Endodermal cell (in vitro differentiated cells): ENCODE results near the gene CD40. TPM values are rescaled to one million over a fixed set of nuclear protein-coding genes. Genes with fewer than 3 reads are reported as not detected.

Experiments
- DNase-seq: peaks from one replicate; pipeline ENCODE4 v3.0.0-alpha.2; 2017
- H3K27ac ChIP-seq: 2 replicates; pipeline ENCODE4 v1.5.1; 2013; ENCODE audit warnings: mild to moderate bottlenecking, low read depth, low read length, moderate library complexity
- H3K27me3 ChIP-seq: 2 replicates; pipeline ENCODE4 v1.6.1; 2013; ENCODE audit warnings: mild to moderate bottlenecking, low read length, moderate library complexity; ENCODE audit not compliant: insufficient read depth, control insufficient read depth, poor library complexity, severe bottlenecking
- H3K36me3 ChIP-seq: 2 replicates; pipeline ENCODE4 v1.7.0; 2013; ENCODE audit warnings: mild to moderate bottlenecking, low read length, moderate library complexity; ENCODE audit not compliant: control insufficient read depth, insufficient read depth
- H3K4me1 ChIP-seq: one replicate; pipeline ENCODE4 v1.7.0; 2013; ENCODE audit warnings: low read length; ENCODE audit not compliant: control insufficient read depth, insufficient read depth
- H3K4me3 ChIP-seq: 2 replicates; pipeline ENCODE4 v1.5.1; 2013; ENCODE audit warnings: mild to moderate bottlenecking, low read length, moderate library complexity
- H3K9ac ChIP-seq: 2 replicates; pipeline ENCODE4 v1.6.1; 2013; ENCODE audit warnings: mild to moderate bottlenecking, low read length, moderate library complexity; ENCODE audit not compliant: poor library complexity, severe bottlenecking; ENCODE audit errors: extremely low read depth
- H3K9me3 ChIP-seq: 2 replicates; pipeline ENCODE4 v1.6.1; 2013; ENCODE audit warnings: mild to moderate bottlenecking, low read length, moderate library complexity; ENCODE audit not compliant: control insufficient read depth
- H3K27ac Mint-ChIP-seq: 2 replicates; pipeline ENCODE4 v1.8.0; 2020; ENCODE audit warnings: mixed read lengths
- H3K27me3 Mint-ChIP-seq: 2 replicates; pipeline ENCODE4 v1.8.0; 2021; ENCODE audit warnings: mild to moderate bottlenecking, mixed read lengths; ENCODE audit not compliant: insufficient read depth
- H3K36me3 Mint-ChIP-seq: 2 replicates; pipeline ENCODE4 v1.8.0; 2020; ENCODE audit warnings: low read depth, mixed read lengths
- H3K4me1 Mint-ChIP-seq: 2 replicates; pipeline ENCODE4 v1.8.0; 2020; ENCODE audit warnings: mixed read lengths
- H3K4me3 Mint-ChIP-seq: 2 replicates; pipeline ENCODE4 v1.8.0; 2020; ENCODE audit warnings: mild to moderate bottlenecking, moderate library complexity, mixed read lengths
- H3K9me3 Mint-ChIP-seq: 2 replicates; pipeline ENCODE4 v1.8.0; 2020; ENCODE audit warnings: mild to moderate bottlenecking, mixed read lengths
- WGBS, 2 experiments: methylation state at CpG; one replicate each; pipeline versions ENCODE4 v1.1.5 to v1.1.7; 2013; ENCODE audit warnings: missing lambda C conversion rate in 2 of 2, mixed read lengths in 1 of 2; ENCODE audit not compliant: insufficient coverage in 1 of 2, insufficient read length in 1 of 2; 5-methylcytosine and 5-hydroxymethylcytosine counted together
- total RNA-seq, 2 donors: library from RNA; stranded (reverse); fragmentation: NEBNext Ultra II Directional in 1 of 2; extraction: Animal tissue kit (Norgen Biotek cat#: 25700) in 1 of 2; gene quantifications; 2 replicates in 1 of 2; 3 replicates in 1 of 2; pipeline ENCODE4 v1.2.1, GENCODE V29; 2021
- TF ChIP-seq, protein P1 (sequence below): fragments of 200-600 bp; sonication (generic); conservative IDR thresholded peaks from 2 replicates; pipeline ENCODE4 v1.5.0; 2021; ENCODE audit warnings: antibody characterized with exemption, mild to moderate bottlenecking

CD40 gene
- total RNA-seq, 2 donors from 2014 or later: 9.0 to 16.4 TPM

GRCh38 chr20:46130534-46130933 lies 12.4 kb downstream of the CD40 start:
- no peak overlapping the region for H3K9ac ChIP-seq
- H3K27ac ChIP-seq: no peak overlapping the region
- DNase-seq: no peak
- no peaks in the 10 kb centered on the region for H3K4me1 Mint-ChIP-seq
- no peaks in the 10 kb centered on the region for H3K36me3 ChIP-seq
- H3K27me3 Mint-ChIP-seq: peaks cover 38% of the 10 kb centered on the region
- H3K9me3 ChIP-seq: no peaks in the 10 kb centered on the region
- H3K4me3 ChIP-seq: no peak overlapping the region
- H3K4me3 Mint-ChIP-seq: no peak overlapping the region
- no peaks in the 10 kb centered on the region for H3K9me3 Mint-ChIP-seq
- H3K27ac Mint-ChIP-seq: no peak overlapping the region
- 89 to 92% methylated on average over 2 to 4 of the region's 4 CpGs for WGBS, 2 experiments
- H3K36me3 Mint-ChIP-seq: peaks cover 3% of the 10 kb centered on the region
- H3K4me1 ChIP-seq: no peaks in the 10 kb centered on the region
- H3K27me3 ChIP-seq: peaks cover 39% of the 10 kb centered on the region
- TF ChIP-seq, protein P1, sequence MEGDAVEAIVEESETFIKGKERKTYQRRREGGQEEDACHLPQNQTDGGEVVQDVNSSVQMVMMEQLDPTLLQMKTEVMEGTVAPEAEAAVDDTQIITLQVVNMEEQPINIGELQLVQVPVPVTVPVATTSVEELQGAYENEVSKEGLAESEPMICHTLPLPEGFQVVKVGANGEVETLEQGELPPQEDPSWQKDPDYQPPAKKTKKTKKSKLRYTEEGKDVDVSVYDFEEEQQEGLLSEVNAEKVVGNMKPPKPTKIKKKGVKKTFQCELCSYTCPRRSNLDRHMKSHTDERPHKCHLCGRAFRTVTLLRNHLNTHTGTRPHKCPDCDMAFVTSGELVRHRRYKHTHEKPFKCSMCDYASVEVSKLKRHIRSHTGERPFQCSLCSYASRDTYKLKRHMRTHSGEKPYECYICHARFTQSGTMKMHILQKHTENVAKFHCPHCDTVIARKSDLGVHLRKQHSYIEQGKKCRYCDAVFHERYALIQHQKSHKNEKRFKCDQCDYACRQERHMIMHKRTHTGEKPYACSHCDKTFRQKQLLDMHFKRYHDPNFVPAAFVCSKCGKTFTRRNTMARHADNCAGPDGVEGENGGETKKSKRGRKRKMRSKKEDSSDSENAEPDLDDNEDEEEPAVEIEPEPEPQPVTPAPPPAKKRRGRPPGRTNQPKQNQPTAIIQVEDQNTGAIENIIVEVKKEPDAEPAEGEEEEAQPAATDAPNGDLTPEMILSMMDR: no peak

DNA sequence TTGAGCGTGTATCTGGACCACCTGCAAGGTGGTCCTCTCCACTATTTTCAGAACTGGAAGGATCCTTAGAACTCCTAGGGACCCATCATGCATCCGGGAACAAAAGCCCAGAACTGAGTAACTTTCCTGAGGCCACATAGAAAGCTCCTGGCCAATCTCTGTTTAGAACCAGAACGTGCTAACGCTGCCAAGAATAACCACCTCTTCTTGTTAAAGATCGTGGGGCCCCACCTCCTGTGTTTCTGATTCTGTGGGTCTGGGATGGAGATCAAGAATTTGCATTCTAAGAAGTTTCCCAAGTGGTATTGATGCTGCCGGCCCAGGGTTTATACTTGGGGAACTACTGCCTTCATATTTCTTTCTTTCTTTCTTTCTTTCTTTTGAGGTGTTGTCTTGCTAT lies 13.3 kb downstream of the CD40 start:
- H3K27ac ChIP-seq: no peak overlapping the region
- H3K4me1 ChIP-seq: no peaks in the 10 kb centered on the region
- H3K4me1 Mint-ChIP-seq: peaks cover 8% of the 10 kb centered on the region
- no peak overlapping the region for H3K9ac ChIP-seq
- H3K27me3 ChIP-seq: peaks cover 39% of the 10 kb centered on the region
- H3K9me3 Mint-ChIP-seq: no peaks in the 10 kb centered on the region
- 48 to 78% methylated on average over 4 to 6 of the region's 6 CpGs for WGBS, 2 experiments
- no peak overlapping the region for H3K4me3 Mint-ChIP-seq
- H3K36me3 Mint-ChIP-seq: no peaks in the 10 kb centered on the region
- H3K27me3 Mint-ChIP-seq: peaks cover 38% of the 10 kb centered on the region
- TF ChIP-seq, protein P1: no peak
- no peak overlapping the region for H3K4me3 ChIP-seq
- no peaks in the 10 kb centered on the region for H3K36me3 ChIP-seq
- no peak overlapping the region for H3K27ac Mint-ChIP-seq
- no peak for DNase-seq
- H3K9me3 ChIP-seq: no peaks in the 10 kb centered on the region

DNA sequence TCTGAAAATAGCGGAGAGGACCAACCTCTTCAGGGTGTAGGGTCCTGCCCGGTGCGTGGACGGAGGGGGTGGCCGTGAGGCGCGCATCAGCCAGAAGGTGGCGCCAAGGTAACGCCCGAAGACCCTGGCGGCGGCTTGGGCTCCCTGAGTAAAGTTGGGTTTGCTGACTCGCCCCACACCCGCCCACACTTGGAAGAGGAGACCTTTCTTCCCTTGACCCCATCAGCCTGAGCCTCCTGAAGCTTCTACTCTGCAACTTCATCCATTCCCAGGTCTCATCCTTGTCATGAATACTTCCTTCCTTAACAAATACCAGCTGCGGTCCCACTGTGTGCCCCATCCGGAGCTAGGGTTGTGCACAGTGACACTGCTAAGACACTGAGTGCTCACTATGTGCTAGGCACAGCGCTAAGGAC lies 14.6 kb downstream of the CD40 start:
- peak; percentile 93 for DNase-seq
- no peaks in the 10 kb centered on the region for H3K36me3 ChIP-seq
- H3K27me3 ChIP-seq: peaks cover 39% of the 10 kb centered on the region
- peaks cover 10% of the 10 kb centered on the region for H3K4me1 Mint-ChIP-seq
- no peaks in the 10 kb centered on the region for H3K4me1 ChIP-seq
- no peak overlapping the region for H3K27ac Mint-ChIP-seq
- H3K9ac ChIP-seq: no peak overlapping the region
- no peak overlapping the region for H3K4me3 ChIP-seq
- no peak overlapping the region for H3K4me3 Mint-ChIP-seq
- WGBS, 2 experiments: 19 to 42% methylated on average over 7 to 17 of the region's 17 CpGs
- TF ChIP-seq, protein P1: peak; percentile 95
- H3K27ac ChIP-seq: no peak overlapping the region
- no peaks in the 10 kb centered on the region for H3K36me3 Mint-ChIP-seq
- no peaks in the 10 kb centered on the region for H3K9me3 Mint-ChIP-seq
- H3K9me3 ChIP-seq: no peaks in the 10 kb centered on the region
- H3K27me3 Mint-ChIP-seq: peaks cover 38% of the 10 kb centered on the region
